GM19043 (cell line): ENCODE data around the gene POU4F2.

Experiments used
- ATAC-seq: cut with Tn5 transposase; IDR thresholded peaks from one replicate; pipeline ENCODE4 v1.9.1; 2021; ENCODE audit warnings: low read depth; ENCODE audit not compliant: unreplicated experiment

The POU4F2 gene, protein sequence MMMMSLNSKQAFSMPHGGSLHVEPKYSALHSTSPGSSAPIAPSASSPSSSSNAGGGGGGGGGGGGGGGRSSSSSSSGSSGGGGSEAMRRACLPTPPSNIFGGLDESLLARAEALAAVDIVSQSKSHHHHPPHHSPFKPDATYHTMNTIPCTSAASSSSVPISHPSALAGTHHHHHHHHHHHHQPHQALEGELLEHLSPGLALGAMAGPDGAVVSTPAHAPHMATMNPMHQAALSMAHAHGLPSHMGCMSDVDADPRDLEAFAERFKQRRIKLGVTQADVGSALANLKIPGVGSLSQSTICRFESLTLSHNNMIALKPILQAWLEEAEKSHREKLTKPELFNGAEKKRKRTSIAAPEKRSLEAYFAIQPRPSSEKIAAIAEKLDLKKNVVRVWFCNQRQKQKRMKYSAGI

DNA sequence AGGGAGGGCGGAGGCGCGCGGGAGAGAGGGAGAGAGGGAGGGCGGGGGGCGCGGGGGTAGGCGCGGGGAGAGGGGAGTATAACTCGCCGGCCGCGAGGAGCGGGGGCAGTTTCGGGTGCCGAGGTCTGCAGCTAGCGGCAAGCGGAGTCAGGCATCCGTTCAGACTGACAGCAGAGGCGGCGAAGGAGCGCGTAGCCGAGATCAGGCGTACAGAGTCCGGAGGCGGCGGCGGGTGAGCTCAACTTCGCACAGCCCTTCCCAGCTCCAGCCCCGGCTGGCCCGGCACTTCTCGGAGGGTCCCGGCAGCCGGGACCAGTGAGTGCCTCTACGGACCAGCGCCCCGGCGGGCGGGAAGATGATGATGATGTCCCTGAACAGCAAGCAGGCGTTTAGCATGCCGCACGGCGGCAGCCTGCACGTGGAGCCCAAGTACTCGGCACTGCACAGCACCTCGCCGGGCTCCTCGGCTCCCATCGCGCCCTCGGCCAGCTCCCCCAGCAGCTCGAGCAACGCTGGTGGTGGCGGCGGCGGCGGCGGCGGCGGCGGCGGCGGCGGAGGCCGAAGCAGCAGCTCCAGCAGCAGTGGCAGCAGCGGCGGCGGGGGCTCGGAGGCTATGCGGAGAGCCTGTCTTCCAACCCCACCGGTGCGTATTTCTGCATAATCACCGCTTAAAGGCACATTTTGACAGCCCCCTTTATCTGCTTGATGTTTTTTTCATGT lies at the start of gene POU4F2:
Gene POU4F2 (plus strand): TSS at position 108 of the 720 bp plus-strand sequence. CDS start 248 bp downstream, at position 356.
- ATAC-seq, result no peak

DNA sequence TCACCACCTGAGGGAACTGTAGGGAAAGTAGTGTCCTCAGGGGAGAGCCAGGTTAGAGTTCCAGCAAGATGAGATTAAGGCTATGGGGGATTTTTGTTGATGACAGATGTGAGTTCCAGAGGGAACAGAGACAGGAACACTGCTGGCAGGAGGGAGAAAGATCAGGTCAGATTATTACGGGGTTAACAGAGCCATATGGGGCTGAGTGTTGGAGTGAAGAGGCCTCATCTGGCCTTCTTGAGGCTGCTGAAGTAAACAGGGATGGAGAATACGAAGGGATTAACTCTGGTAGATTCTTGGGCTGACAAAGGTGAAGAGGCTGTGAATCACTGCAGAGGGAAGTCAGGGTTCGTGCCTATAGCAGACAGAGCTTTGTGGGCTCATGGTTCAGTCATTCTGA lies 47.9 kb upstream of the POU4F2 start:
- ATAC-seq, result no peak

DNA sequence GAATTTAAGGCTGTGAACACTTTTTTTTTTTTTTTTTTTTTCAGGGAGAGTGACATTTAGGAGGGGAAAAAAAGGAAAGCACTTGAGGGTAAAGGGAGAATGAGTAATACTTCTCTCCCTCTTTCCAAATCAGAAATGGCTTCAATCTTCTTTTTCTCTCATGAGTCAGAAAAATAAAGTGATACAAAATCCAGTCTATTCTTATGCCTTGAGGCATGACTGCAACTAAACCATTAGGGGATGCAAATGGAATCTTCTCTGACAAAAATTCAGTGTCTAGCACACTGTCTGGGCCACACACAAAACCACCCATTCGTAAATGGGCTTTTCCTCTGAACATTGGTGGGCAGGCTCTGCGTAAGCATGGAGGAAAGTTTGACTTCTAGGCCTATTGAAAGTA lies 46.7 kb upstream of the POU4F2 start:
- no peak for ATAC-seq

DNA sequence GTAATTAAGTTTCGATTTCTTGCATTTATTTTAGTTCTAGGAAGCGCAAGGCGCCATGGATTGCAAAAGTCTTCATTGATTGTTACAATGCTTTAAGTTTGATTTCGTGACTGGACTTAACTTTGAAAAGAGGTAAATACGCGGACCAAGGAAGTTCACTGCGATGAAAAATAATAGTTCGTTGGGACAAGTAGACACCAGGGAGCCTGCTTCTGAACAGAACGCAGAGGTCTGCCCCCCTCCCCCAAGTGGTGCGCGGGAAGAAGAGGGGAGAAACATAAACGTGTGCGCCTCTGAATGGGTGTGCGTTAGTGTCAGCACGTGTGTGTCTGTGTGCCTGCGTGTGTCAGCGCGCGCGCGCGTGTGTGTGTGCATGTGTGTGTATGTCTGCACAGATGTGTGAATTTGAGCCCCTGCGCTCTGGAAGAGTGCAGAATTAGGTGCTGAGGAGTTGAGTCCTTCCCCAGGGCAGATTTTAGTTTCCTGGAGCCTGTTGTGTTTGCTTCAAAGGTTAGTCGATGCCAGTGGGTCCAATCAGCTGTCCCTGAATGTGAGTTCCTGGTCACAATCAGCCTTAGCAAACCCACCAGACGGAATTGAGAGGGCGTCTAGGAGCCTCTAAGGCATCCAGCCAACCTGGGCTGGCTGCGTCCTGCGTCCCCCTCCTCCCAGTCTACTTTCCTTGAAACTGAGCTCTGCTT lies 5.8 kb upstream of the POU4F2 start:
- no peak for ATAC-seq

DNA sequence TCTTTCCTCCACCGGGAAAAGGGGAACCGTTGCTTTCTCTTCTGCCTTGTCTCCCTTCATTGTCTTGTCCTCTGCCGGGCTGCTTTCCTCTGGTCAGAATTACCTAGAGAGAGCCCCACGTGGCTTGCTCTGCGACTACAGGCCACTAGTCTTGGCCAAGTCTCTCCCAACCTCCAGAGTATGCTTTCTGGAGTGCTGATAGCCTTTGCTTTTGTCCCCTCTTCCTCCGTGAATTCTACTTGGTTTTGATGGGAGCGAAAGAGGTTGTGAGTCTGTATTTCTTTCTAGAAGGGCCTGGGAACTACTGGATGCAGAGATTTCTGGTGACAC lies 5.3 kb upstream of the POU4F2 start:
- no peak for ATAC-seq

DNA sequence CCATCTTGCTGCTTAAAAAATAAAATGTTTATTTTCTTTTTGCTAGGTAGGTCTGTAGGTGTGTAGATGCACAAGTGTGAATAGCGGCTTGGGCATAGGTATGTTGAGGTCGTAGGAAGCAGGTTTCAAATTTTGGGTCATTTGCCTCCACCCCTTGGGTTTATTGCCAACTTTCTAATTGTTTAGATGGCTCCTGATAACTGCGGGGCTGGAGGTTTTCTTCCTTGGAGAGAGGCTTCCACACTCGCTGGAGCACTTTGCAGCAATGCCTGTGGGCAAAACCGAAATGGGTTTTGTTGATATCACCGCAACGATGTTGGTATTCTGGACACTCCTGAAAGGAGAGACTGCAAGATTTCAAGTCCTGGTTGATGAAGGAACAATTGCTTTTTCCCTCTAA lies 3.9 kb upstream of the POU4F2 start:
- ATAC-seq, result no peak

DNA sequence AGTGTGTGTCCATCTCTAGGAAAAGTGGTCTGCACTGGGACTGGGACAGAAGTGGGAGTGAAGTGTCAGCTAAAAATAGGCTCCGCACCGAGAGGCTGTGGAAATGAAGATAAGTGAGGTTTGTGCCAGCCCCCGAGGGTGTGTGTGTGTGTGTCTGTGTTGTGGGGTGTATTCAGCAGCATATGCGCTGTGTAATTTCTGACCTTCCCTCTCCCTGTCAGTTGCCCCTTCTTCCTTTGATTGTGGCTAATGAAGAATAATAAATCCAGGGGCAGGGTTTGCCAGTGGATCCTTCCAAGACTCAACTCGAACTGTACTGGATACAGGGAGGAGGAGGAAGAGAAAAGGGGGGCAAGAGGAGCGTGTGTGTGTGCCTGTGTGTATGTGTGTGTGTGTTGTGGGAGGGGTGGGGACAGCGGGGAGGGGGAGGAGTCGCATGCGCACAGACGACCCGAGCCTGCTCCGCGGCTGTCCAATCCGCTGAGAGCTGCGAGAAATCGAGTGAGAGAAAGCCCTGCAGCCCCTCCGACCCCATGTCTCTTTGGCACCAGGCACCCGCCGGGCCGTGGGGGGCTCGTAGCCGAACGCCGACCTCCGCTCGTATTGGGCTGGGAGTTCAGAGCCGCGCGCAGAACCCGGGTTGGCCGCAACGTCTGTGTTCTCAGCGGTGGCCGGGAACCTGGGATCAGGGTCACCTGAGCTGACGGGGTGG lies 916 bp upstream of the POU4F2 start:
- no peak for ATAC-seq

DNA sequence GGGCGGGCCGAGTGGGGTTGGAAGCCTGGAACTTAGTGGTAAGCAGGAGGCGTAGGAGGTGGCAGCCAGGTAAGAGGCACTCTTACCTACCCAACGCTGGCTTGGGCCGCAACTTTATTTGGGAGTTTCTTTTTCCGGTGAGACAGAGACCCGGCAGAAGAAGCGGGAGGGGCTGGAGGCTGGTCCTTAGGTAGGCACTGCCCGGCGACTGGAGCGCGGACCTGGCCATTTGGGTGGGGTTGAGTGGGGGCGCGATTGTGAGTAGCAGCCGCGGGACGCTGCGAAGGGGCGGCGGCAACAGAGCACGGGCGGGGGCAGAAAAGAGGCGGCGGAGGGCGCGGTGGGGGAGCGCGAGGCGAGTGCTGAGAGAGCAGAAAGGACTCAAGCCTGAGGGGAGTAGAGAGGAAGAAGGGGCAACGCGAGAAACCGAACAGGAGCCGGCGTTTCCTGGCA lies 334 bp upstream of the POU4F2 start:
- ATAC-seq, result no peak

DNA sequence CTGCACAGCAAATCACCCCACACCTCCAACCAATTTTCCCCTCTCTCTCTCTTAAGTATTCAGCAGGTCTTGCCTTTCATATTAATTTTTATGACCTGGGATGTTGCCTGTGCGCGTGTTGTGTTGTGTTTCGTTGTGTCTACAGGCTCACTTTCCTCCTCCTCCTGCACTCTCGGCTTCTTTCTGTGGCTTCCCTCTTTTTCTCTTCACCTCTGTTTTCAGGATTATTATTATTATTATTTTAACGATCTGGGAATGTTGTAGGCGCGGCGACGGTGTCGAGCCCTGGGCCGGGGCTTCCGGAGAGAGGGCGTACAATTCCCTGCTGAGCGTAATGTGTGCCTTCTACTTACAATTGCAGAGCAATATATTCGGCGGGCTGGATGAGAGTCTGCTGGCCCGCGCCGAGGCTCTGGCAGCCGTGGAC lies 826 bp downstream of the POU4F2 start:
- ATAC-seq, result no peak

DNA sequence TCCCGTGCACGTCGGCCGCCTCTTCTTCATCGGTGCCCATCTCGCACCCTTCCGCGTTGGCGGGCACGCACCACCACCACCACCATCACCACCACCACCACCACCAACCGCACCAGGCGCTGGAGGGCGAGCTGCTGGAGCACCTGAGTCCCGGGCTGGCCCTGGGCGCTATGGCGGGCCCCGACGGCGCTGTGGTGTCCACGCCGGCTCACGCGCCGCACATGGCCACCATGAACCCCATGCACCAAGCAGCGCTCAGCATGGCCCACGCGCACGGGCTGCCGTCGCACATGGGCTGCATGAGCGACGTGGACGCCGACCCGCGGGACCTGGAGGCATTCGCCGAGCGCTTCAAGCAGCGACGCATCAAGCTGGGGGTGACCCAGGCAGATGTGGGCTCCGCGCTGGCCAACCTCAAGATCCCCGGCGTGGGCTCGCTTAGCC lies 1.4 kb downstream of the POU4F2 start:
- ATAC-seq, result no peak

DNA sequence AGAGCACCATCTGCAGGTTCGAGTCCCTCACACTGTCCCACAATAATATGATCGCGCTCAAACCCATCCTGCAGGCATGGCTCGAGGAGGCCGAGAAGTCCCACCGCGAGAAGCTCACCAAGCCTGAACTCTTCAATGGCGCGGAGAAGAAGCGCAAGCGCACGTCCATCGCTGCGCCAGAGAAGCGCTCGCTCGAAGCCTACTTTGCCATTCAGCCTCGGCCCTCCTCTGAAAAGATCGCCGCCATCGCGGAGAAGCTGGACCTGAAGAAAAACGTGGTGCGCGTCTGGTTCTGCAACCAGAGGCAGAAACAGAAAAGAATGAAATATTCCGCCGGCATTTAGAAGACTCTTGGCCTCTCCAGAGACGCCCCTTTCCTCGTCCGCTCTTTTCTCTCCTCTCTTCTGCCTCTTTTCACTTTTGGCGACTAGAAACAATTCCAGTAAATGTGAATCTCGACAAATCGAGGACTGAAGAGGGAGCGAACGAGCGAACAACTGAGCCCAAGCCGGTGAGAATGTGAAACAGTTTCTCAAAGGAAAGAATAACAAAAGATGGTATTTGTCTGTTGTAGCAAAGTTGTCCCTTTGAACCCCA lies 1.9 kb downstream of the POU4F2 start:
- no peak for ATAC-seq

DNA sequence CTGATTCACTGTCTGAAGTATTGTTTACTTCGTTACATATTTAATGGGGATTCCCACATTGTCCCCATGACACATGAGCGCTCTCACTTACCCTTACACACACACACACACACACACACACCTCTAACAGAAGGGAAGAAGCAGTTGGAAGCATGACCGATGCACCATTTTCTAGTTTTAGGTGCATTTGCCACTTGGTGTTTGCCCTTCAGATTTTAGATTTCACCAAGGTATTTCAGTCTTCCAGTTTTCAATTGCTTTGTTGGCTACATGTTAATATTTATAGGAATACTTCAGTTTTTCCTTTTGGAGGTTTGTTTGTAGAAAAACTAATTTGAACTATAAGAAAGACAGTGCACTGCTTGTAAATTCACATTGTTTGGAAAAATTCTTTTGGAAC lies 3.1 kb downstream of the POU4F2 start:
- ATAC-seq, result no peak

DNA sequence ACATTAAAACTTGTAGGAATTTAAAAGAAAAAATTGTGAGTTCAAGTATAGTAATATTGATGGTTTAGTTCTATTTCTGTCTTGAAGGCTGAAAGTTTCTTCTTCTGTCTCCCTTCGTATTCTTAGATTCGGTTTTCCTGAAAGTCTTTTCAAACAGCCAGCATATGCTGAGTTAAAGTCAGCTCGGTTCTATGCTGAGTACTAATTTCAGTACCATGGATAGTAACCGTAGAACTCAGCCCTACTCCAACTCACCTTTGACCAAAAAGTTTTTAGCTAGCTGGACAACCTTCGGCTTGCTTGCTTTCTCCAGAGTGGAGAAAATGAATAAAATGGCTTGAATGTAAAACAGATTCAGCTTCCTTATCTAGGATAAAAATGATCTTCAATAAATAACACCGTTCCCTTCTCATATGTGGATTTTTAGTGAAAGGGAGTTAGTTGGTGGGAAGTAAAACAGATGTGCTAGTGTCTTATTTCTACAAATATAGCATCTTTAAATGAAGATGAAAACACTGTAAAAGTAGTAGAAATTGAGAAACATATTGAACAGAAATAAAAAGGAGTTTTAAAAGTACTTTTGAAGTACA lies 5.2 kb downstream of the POU4F2 start:
- ATAC-seq, result no peak

DNA sequence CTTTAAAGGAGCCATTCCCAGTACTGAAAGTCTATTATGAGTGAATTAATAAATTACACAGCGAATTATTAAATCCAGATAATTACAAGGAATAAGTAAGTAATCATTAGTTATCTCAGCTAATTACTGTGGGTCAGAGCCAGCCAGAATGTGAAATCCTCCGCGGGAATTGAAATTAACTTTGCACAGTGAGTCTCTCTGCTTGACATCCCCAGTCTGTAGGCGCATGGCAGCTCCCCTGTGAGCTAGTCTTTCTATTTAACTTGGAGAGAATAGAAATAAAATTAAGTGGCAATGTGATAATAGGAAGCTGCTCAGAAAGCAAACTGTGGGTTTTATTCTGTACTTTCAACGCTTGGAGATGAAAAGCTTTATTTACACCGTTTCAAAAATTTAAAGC lies 7.2 kb downstream of the POU4F2 start:
- ATAC-seq, result no peak

DNA sequence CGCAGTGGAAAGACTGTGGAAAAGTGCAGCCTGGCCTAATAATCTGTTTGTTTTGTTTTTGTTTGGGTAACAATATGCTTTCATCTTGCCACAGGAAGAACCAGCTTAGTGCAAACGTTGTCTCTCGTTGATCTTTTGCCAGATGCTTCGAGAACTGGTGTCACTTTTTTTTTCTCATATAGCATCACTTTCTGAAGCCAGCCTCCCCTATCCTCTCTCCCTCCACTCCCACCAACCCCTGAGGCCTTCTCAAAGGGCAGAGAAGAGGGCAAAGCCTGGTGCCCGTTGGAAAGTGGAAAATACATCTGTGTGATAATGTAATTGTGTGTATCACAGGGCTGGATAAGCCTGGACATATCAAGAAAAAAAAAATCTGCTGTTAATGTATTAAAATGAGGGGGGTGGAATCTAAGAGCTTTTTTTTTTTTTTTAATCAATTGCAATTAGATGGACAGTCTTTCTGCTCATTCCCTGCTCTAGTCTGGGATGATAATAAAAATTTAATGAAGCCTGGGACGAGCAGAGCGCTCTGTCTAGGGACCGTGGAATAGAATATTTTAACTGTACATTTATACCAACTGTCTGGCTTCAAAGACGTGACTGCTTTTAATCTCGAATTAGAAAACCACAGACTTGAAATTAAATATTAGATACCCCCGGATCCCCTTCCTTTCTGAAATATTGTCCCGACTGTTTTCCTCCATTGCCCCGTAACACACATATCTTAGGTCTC lies 8.1 kb downstream of the POU4F2 start:
- no peak for ATAC-seq

DNA sequence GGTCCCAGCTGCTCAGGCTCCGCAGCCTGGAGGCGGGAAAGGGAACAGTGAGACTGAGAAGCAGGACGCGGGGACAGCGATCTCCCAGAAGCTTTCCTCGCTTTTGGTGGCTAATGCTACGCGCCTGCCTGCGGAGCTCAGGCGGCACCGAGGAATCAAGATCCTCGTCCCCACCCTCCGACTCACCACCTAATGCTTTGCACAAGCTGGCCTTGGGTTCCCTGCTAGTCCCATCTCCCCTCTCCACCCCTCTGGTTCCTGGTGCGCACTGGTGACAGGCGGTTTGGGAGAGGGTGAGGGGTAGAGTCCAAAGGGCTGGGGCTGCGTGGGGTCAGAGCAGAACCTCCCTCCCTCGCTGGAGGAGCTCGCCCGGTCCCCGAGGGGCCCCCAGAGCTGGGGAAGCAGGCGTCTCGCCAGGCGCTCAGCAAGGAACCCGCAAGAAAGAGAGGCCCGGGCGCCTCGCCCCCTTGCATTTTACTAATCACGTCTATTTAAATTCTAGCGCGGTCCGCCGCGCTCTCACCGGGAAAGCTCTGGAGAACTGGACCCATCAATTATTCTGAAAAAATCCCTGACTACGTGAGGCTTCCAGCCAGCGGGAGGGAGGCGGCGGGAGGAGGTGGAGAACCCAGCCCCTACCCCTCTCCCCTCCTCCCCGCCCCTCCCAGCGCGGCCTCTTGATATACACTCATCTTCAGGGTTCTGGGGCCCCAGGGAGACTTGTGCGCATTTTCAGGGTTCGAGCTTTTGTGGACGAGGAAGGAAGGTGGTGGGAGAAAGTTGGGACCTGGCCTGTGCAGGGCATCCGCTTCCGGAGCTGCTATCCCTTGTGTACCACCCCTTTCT lies 9.1 kb downstream of the POU4F2 start:
- ATAC-seq, result no peak

DNA sequence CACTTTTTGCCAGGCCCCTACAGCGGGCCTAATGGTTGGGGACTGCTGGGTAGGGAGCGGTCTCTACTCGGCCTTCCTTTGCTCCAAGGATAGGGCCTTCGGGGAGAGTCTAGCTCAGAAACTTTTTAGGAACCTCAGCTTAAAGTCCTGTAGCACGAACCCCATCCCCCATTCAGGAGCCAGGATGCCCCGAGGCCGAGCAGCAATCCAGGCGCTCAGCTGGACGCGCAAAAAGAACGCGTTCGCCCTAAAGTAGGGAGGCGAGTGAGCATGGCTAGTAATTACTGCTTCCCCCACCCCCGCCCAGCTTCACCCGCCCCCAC lies 9.7 kb downstream of the POU4F2 start:
- ATAC-seq, result no peak

DNA sequence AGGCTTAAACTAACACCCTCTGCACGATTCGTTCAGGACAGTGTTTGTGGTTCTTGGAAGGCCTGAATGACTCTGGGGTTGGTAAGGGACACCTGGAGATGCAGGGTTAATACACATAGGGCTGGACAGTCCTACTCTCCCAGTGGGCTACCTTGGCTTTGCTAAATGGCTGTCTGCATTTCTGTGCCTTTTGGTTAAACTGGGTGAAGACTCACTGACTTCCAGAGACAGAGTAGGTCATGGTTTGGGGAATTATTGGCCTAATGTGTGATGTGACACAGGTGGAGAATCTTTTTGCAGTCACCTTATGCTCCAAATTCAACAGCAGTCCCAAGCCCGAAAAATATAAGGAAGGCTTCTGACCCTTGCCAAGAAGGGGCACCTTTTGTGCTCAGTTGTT lies 10.5 kb downstream of the POU4F2 start:
- ATAC-seq, result no peak

DNA sequence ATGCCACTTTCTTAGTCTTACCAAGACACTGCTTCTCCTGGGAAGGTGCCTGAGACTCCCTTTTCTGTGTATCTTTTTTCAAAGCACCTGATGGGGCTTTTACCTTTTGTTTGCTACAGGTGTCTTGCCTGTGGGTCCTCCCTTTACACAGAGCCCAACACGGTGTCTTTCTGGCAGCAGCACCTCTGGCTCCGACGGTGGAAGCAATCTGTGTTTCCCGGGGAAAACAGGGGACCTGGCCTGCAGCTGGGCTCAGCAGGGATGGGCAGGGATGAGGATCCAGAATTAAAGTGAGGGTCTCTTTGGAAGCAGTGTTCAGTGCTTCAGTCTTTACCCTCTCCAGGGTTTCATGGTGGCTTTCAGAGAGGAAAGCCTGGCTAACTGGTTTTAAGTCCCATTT lies 11.3 kb downstream of the POU4F2 start:
- no peak for ATAC-seq
